HG02623 (cell line): Measurements from ENCODE around the gene LDLRAD2.
"Not testable (repeated sequence)": the region's sequence is repeated elsewhere in the genome, so short reads cannot be mapped to it uniquely, and the experiment has no call there.

ENCODE experiments used
- ATAC-seq: cut with Tn5 transposase; IDR thresholded peaks from one replicate; pipeline ENCODE4 v1.9.1; 2021; ENCODE audit warnings: moderate library complexity; ENCODE audit not compliant: unreplicated experiment

LDLRAD2 gene

DNA sequence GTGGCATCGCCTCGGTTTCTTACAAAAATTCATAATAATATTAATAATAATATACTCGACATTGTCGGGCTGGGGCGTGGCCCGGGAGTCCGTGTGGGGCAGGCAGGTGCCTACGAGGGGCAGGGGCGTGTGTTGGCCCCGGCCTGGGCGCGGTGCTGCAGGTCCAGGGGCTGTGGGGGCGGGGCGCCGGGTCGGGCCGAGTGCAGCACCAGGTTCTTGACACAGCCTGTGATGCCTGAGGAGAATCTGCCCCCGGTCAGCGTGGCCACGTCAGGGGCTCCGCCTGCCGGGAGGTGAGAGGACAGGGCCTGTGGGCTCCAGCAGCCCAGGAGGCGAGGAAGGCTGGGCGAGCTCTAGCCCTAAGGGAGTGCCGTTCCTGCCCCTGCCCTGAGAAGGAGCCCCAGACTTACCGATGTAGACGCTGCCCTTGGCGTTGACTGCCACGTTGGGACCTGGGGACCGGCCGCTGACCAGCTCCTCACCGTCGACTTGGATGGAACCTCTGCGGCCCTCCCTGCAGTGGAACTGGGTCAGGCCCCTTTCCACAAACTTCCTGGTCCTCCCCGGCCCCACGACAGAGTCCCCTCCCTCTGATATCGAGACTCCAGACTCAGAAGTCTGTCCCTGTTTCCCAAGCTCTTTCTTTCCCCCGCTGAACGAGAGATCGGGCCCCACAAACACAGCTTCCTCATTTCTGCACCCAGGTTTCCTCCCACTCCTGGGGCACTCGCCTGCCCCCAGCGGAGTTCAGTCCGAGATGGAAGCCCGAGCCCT, 11.3 kb downstream of the LDLRAD2 start:
- no peak for ATAC-seq

DNA sequence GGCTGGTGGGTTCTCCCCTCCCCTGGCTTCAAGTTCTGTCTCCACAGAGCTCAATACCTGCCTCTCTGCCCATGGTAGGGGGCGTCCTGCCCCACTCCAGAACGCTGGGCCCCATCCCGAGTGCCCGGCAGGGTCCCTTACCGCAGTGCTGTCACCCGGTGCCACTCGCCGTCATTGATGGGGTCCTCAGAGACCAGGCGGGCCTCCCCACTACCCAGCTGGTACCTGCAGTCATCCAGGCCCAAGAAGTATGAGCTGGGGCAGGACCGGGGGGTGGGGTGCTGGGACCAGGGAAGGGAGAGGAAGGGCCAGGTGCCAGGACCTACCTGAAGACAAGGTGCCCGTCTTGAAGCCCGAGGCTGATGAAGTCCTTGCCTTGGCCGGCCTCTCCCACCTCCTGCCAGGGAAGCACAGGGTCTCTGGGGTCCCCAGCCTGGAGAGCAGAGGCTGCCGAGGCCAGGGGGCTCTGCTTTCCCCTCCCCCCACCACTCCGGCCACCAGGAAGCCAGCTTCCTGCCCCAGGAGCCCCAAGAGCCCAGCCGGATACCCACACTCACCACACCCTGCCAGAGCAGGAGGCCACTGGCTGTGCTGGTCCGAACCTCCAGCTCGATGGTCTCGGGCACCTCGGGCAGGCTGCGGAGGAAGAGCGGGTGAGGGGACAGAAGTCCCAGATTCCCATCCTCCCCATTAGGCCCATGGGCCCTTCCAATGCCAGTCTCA, 12.1 kb downstream of the LDLRAD2 start:
- ATAC-seq: no peak

DNA sequence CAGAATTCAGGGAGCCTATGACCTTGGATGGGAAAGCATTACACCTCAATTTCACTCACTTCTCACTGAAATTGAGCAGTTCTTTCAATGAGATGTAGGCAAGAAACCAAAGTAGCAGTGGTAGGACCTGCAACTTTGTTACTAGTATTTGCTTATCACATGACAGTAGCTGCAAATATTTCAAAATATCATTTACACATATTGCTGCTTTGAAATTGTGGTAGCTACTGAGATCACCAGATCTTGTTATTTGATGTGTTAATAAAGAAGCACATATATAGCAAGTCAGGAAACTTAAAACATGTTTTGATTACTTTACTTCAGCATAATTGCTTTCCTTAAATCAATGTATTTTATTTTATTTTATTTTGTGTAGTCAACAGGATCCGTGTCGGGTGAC, 12.9 kb downstream of the LDLRAD2 start:
- no peak for ATAC-seq

DNA sequence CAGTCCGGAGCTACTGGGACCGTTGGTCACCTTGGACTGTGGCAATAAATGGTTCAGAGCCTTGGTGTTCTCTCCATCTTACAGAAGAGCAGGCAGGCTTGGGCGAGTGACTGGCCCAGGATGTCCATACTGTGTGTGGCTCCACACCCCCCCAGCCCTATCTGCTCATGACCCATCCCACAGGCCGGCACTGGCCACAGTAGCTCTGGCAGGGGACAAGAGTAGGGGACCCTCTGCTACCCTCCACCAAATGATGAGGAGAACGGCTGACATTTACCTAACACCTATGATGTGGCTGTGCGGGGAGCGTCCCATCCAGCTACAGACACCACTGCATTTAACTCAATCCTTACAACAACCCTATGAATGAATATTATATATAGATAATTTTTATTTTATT, 13.3 kb downstream of the LDLRAD2 start:
- ATAC-seq: no peak

DNA sequence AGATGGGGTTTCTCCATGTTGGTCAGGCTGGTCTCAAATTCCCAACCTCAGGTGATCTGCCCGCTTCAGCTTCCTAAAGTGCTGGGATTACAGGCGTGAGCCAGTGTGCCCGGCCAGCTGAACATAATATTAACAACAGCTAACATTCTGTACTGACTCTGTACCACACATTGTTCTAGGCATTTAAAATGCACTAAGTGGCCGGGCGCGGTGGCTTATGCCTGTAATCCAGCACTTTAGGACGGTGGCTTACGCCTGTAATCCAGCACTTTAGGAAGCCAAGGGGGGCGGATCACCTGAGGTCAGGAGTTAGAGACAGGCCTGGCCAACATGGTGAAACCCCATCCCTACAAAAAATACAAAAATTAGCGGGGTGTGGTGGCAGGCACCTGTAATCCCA, 14.6 kb downstream of the LDLRAD2 start:
- ATAC-seq: not testable (repeated sequence)

DNA sequence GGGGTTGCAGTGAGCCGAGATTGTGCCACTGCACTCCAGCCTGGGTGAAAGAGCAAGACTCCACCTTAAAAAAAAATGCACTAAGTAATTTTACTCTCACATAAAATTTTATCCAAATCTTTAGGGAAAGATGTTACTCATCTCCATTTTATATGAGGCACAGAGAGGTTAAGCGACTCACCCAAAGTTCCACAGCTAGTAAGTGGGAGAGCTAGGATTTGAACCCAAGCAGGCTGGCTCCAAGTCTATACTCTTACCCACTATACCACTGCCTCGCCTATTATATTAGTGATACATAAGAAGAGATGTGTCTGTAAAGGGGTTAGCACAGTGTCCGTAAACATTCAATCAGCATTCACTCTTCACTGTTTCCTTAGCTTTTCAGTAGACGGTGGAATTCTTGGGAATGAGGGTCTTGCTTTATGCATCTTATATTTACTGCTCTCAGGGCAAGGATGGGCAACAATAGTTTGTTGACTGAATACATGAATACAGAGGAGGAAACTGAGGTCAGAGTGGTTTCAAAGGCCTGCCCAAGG, 15.1 kb downstream of the LDLRAD2 start:
- ATAC-seq: no peak

DNA sequence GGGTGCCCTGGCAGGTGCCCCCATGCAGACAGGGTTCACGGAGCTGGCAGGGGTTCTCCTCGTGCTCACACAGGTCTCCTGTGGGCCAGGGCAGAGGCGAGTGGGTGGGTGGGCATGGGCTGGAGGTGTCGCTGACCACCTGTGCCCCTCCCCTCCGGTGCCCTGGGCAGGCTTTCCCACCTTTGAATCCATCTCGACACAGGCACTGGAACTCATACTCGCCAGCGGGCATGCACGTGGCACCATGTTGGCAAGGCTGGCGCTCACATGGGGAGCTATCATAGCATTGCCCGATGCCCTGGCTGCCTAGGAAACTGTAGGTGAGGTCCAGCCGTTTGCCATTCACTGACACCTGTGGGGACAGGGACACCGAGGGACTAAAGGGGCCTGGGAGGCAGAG, 16.0 kb downstream of the LDLRAD2 start:
- no peak for ATAC-seq

DNA sequence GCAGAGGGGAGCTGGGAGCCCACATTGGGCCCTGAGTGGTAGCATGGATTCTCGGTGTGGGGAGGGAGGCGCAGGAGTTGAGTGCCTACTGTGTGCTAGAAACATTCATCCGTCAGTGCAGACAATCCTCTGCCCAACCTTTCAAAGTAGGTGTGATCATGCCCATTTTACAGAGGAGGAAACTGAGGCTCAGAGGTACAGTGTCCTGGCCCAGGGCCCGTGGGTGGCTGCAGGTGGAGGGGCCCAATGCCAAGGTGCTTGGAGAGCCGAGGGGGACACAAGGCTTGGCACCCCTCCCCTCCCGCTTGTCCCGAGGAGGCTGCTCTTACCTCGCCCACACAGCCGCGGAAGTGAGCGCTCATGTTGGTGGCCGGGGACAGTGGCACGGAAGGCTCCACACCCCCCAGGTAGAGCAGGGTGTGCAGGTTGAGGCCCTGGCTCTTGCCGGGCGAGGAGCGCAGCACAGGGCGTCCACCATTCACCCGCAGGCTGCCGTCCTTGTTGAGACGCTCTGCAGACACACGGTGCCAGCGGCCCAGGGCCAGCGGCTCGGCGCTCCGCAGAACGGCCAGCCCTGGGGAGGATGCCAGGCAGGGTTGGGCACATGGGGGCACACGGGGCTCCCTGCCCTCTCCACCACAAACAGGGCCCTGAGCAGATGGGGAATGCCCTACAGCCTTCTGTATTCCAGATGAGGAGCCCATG, 16.6 kb downstream of the LDLRAD2 start:
- no peak for ATAC-seq

DNA sequence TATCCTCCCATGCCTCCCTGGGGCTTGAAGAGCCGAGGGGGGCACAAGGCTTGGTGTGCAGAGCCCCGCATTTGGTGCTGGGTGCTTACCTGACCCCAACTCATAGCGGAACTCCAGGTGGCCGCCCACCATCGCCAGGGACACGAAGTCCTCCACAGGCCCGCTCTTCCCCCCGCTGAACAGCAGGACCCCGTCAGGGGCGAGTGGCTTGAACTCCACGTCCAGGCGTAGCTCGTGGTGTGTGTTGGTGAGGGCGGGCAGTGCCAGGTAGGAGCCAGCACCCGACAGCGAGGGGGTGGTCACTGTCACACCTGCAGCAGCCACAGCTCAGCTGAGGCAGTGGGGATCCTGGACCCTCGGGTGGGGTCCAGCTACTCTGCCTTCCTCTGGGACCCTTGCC, 17.2 kb downstream of the LDLRAD2 start:
- no peak for ATAC-seq

DNA sequence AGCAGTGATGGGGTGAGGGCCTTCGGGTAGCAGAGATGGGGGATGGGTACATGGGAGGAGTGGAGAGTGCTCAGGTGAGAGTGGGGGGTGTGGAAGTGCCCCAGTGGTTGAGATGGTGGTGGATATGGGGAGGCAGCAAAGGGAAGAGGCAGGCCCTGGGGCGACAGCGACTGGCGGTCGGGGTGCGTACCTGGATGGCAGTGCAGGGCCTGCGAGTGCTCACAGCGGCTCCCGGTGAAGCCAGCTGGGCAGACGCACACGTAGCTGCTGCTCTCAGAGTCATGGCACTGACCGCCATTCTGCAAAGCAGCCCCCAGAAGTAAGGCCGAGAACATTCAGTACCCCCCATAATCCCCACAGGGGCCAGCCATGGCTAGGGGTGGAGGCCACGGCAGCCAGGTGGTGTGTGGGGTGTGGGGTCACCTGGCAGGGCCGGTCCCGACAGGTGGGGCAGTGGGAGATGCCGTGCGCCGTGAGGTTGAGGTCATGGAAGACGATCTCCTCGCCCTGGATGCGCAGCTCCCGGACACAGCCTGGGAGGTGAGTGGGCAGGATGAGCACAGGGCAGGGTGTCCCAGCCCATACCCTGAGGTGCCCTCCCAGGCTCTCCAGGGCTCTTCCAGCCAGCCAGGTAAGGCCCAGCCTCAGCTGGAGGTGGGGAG, 18.9 kb downstream of the LDLRAD2 start:
- no peak for ATAC-seq

DNA sequence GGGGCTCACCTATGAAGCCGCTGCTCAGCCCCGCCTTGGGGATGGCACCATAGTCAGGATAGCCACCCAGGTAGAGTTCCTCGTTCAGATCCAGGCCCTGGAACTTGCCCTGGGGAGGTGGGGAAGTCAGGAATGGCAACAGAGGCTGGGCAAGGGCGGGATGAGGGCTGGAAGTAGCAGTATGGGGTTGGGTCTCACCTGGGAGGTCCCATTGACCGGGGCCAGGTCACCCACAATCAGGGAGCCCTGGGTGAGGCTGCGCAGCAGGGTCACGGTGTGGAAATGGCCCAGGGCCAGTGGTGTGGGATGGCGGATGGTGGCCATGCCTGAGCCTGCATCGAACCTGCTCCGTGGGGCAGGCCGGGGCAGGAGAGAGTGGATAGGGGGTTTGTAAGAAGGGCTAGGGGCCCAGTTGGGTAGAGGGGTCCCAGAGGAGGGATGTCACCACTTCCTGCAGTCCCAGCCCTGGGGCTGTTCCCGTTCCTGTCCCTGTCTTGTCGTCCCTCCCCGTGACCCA, 19.4 kb downstream of the LDLRAD2 start:
- no peak for ATAC-seq

DNA sequence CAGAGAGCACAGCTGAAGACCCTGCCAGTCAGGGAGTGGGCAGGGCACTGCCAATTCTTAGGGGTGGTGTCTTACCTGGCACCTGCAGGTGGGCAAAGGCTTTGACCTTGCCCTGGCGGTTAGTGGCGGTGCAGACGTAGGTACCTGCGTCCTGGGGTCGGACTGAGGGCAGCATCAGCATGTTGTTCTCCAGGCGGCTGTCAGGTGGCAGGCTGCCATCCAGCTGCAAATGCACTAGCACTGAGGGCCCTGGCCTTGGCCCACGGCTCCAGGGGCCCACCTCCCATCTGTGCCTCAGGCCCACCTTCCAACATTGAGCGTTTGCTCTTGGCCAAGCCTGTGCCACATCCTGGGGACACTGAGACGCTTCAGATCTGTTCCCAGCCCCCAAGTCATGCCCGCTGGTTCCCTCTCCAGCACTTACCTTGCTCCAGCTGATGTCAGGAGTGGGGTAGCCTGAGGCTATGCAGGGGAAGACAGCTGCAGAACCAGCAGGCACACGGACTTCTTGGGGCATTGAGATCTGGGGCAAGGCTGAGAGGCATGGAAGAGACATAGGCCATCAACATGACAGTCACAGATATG, 21.4 kb downstream of the LDLRAD2 start:
- no peak for ATAC-seq

DNA sequence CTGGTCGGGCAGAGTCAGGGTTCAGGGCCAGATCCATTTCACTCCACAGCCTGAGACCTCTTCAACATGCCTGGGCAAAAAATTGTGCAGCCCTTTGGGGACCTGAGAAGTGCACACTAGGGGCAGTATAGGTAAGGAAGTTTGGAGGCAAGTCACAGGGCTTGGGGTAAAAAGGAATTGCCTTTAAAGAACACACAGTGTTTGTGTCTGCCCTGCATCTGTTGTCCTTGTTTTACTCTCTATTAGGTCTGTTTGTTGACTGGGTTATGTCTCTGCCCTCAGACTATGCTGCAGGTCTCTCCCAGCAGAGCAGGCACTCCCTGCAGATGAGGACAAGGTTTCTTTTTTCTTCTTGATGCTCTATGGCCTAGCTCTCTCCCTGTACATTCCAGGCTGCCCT, 22.0 kb downstream of the LDLRAD2 start:
- ATAC-seq: no peak

DNA sequence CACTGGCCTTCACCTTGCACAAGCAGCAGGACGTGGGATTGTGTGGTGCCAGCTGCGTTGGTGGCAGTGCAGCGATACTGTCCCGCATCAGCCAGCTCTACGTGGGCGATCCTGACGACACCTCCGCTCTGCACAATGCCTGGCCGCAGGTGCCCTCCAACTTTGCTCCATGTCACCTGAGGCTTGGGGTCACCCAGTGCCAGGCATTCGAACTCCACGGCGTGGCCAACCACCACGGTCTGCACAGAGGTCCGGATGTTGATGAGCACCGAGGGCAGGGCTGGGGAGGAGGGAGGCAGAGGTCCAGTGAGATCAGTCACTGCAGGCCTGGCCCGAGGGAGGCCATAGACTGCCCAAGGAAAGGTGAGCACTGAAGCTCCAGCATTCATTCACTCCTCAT, 22.6 kb downstream of the LDLRAD2 start:
- no peak for ATAC-seq

DNA sequence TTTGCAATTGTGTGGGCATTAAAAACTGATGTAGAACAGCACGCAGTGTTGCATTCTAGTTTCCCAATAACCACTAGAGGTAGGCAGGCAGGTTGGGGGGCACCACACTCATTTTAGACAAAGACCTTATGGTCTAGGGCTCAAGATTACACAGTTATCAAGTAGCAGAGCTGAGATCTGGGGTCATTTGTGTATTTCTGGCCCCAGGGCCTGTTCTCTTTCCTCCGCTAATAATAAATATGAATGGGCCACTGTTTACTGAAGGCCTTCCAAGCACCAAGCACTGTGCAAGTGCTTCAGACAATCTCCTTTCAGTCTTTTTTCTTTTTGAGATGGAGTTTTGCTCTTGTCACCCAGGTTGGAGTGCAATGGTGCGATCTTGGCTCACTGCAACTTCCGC, 23.9 kb downstream of the LDLRAD2 start:
- ATAC-seq: no peak

DNA sequence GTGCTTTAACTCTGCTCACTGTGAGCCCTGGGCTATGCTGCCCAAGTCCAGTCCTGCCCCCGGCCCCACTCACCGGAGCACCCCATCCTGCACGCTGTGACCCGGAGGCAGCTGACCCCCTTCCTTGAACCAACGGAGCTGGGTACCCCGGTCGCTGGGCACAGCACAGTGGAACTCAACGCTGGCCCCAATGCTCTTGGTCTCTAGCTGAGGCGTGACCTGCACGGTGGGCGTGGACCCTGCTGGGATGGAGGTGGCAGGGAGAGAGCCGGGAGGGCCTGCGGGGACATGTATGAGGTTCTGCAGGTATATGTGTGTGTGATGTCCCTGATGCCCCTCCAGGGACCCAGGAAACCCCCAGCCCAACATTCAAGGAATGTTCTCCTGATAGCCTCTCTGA, 24.7 kb downstream of the LDLRAD2 start:
- no peak for ATAC-seq

DNA sequence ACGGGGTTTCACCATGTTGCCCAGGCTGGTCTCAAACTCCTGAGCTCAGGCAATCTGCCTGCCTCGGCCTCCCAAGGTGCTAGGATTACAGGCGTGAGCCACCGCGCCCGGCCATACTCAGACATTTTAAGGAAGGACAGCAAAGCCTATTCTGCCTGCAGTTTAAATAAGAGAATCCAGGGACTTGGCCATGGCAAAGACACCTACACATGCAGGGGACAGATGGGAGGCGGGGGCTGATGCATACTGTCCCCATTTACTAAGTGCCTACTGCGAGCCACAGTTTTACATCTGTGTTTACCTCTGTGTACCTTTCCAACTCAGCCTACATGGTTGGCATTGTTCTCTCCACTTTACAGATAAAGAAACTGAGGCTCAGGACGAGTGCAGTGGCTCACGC, 25.4 kb downstream of the LDLRAD2 start:
- ATAC-seq: no peak

DNA sequence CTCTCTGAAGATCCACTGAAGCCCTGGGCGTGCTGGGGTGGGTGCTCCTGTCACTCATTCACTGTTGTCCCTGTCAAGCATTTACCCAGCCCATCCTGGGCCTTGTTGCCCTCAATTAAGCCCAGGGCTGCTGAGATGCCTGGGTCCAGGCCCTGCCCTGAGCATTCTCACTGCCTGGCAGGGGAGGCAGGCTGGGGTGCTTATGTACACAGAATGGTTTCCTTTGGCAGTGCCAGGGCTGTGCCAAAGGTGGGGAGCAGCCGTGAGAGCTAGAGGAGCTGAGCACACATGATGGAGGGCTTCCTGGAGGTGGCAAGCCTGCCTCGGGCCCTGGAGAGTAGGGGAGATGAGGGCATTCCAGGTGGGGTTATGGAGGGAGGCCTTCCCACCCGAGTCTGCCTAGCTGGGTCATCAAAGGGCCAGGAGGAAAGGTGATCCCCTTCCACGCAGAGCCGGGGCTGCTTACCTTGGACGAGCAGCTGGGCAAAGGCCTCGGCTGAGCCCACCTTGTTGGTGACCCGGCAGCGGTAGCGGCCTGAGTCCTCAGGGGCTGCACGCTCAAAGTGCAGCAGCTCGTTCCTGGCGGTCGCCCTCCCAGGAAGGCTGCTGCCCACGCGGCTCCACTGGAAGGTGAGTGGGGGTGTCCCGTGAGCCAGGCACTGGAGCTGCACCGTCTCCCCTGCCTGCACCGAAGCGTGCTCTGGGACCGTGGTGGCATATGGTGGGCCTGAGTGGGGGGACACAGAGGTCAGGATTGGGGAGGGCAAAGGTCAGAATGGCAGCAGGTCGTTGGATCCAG, 26.5 kb downstream of the LDLRAD2 start:
- ATAC-seq: no peak

DNA sequence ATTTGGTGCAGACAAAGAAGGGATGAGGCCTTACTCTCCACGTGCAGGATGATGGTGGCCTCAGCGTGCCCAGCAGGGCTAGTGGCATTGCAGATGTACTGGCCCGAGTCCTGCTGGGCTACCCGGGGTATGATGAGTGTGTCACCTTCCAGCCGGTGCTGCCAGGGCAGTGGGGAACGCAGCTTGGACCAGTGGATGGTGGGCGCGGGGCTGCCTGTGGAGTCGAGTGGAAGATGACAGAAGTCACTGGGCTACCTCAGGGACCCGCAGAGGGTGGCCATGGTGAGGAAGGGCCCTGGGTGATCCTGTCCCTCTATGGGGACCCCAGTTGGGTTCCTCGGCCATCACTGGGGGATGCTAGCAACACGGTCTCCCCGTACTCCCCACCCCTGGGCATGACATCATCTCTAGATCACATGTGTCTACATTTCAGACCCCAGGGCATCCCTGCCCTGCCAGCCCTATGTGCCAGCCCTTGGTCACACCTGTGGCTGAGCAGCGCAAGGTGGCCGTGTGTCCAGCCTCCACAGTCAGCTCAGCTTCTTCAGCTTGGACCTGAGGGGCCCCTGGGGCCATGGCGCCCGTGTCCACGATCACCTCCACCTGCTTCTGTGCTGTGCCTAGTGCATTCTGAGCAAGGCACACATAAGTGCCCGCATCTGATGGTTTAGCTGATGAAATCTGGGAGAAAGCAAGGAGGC, 27.4 kb downstream of the LDLRAD2 start:
- no peak for ATAC-seq
